Astrocyte (in vitro differentiated cells and primary cell): Measurements from ENCODE around the gene TMEM175. TPM values are rescaled to one million over a fixed set of nuclear protein-coding genes. Genes with fewer than 3 reads are reported as not detected.

ENCODE experiments used
- DNase-seq: peaks from one replicate; pipeline ENCODE4 v3.0.0-alpha.2; 2010; ENCODE audit warnings: low read depth
- FAIRE-seq: peaks from 2 replicates; lab custom pipeline; 2011; peaks lifted over from hg19 to GRCh38; lab: Jason Lieb, UNC
- H2AFZ ChIP-seq: 2 replicates; pipeline ENCODE4 v1.6.0; 2012; ENCODE audit warnings: low read depth, low read length, inconsistent platforms
- H3K27ac ChIP-seq: 2 replicates; pipeline ENCODE4 v1.5.1; 2011; ENCODE audit warnings: low read depth, low read length, inconsistent platforms
- H3K27me3 ChIP-seq: 2 replicates; pipeline ENCODE4 v1.6.0; 2011; ENCODE audit warnings: low read length, inconsistent platforms; ENCODE audit not compliant: insufficient read depth
- H3K36me3 ChIP-seq: 2 replicates; pipeline ENCODE4 v1.5.1; 2011; ENCODE audit warnings: low read length, inconsistent platforms; ENCODE audit not compliant: insufficient read depth
- H3K4me1 ChIP-seq: 2 replicates; pipeline ENCODE4 v1.5.1; 2011; ENCODE audit warnings: low read length, inconsistent platforms; ENCODE audit not compliant: insufficient read depth
- H3K4me2 ChIP-seq: 2 replicates; pipeline ENCODE4 v1.6.0; 2012; ENCODE audit warnings: low read length, inconsistent platforms
- H3K4me3 ChIP-seq: 2 replicates; pipeline ENCODE4 v1.5.1; 2011; ENCODE audit warnings: low read depth, mild to moderate bottlenecking, low read length, inconsistent platforms; ENCODE audit not compliant: insufficient read depth
- H3K79me2 ChIP-seq: 2 replicates; pipeline ENCODE4 v1.6.0; 2012; ENCODE audit warnings: mild to moderate bottlenecking, low read length, inconsistent platforms; ENCODE audit not compliant: insufficient read depth
- H3K9ac ChIP-seq: 2 replicates; pipeline ENCODE4 v1.6.0; 2012; ENCODE audit warnings: mild to moderate bottlenecking, low read length, inconsistent platforms
- H3K9me3 ChIP-seq: 2 replicates; pipeline ENCODE4 v1.5.1; 2012; ENCODE audit warnings: low read depth, mild to moderate bottlenecking, low read length, inconsistent platforms; ENCODE audit not compliant: insufficient read depth
- H4K20me1 ChIP-seq: 2 replicates; pipeline ENCODE4 v1.6.0; 2012; ENCODE audit warnings: low read length, inconsistent platforms; ENCODE audit not compliant: insufficient read depth
- H3K27ac Mint-ChIP-seq: one replicate; pipeline ENCODE4 v1.8.0; 2021; ENCODE audit warnings: mild to moderate bottlenecking, mixed read lengths; ENCODE audit not compliant: unreplicated experiment
- H3K27me3 Mint-ChIP-seq: one replicate; pipeline ENCODE4 v1.8.0; 2021; ENCODE audit warnings: low read depth, mixed read lengths; ENCODE audit not compliant: unreplicated experiment
- H3K36me3 Mint-ChIP-seq: one replicate; pipeline ENCODE4 v1.8.0; 2021; ENCODE audit warnings: low read depth, mixed read lengths; ENCODE audit not compliant: unreplicated experiment
- H3K4me1 Mint-ChIP-seq: one replicate; pipeline ENCODE4 v1.8.0; 2021; ENCODE audit warnings: low read depth, mixed read lengths; ENCODE audit not compliant: unreplicated experiment
- H3K4me3 Mint-ChIP-seq: one replicate; pipeline ENCODE4 v1.8.0; 2021; ENCODE audit warnings: mild to moderate bottlenecking, moderate library complexity, mixed read lengths; ENCODE audit not compliant: unreplicated experiment
- H3K9me3 Mint-ChIP-seq: one replicate; pipeline ENCODE4 v1.8.0; 2021; ENCODE audit warnings: mild to moderate bottlenecking, mixed read lengths; ENCODE audit not compliant: unreplicated experiment
- EZH2 ChIP-seq: IDR thresholded peaks from 2 replicates; pipeline ENCODE4 v1.6.1; 2012; ENCODE audit warnings: mild to moderate bottlenecking, low read length, inconsistent platforms; ENCODE audit not compliant: insufficient read depth
- total RNA-seq: library from RNA; stranded (reverse); gene quantifications from 2 replicates; pipeline ENCODE4 v1.2.1, GENCODE V29; 2021
- TF ChIP-seq, protein P1 (sequence below): IDR thresholded peaks from 2 replicates; pipeline ENCODE4 v1.5.1; 2011; ENCODE audit warnings: low read depth, mild to moderate bottlenecking, inconsistent platforms, low read length, moderate library complexity; ENCODE audit not compliant: insufficient read depth

Gene TMEM175
- total RNA-seq, 1 donor from 2014 or later: 22.1 TPM

DNA sequence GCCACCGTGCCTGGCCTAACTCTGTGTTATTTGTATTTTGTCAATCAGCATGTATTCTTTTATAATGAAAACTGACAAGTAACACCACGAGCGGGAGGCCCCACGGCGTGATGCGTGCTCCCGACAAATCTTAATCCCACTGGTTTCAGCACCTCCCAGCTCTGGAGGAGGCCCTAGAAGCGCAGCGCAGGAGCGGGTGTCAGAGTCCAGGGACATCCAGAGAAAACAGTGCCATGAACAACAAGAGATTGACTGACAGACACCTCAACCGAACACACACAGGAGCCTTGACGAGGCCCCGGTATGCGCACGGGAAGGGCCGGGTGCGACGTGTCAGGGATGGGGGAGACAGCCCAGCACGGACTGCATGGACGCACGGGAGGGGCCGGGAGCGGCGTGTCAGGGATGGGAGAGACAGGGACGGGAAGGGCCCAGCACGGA lies 23.1 kb upstream of the TMEM175 start:
- H3K4me3 Mint-ChIP-seq: no peak overlapping the region
- TF ChIP-seq, protein P1, sequence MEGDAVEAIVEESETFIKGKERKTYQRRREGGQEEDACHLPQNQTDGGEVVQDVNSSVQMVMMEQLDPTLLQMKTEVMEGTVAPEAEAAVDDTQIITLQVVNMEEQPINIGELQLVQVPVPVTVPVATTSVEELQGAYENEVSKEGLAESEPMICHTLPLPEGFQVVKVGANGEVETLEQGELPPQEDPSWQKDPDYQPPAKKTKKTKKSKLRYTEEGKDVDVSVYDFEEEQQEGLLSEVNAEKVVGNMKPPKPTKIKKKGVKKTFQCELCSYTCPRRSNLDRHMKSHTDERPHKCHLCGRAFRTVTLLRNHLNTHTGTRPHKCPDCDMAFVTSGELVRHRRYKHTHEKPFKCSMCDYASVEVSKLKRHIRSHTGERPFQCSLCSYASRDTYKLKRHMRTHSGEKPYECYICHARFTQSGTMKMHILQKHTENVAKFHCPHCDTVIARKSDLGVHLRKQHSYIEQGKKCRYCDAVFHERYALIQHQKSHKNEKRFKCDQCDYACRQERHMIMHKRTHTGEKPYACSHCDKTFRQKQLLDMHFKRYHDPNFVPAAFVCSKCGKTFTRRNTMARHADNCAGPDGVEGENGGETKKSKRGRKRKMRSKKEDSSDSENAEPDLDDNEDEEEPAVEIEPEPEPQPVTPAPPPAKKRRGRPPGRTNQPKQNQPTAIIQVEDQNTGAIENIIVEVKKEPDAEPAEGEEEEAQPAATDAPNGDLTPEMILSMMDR: no peak
- TF ChIP-seq EZH2: no peak
- Histone ChIP-seq H3K4me3 (no peak overlapping the region), H3K27me3 (no peaks in the 10 kb centered on the region), H3K27ac (no peak overlapping the region), H3K79me2 (peaks cover 62% of the 10 kb centered on the region), H3K4me1 (peaks cover 9% of the 10 kb centered on the region), H3K9ac (no peak overlapping the region), H3K36me3 (peaks cover 3% of the 10 kb centered on the region), H3K4me2 (no peak overlapping the region), H2AFZ (no peak overlapping the region), H3K9me3 (no peaks in the 10 kb centered on the region), H4K20me1 (peaks cover 85% of the 10 kb centered on the region)
- H3K36me3 Mint-ChIP-seq: peaks cover 11% of the 10 kb centered on the region
- FAIRE-seq (no peak), DNase-seq (no peak)
- H3K27me3 Mint-ChIP-seq: no peaks in the 10 kb centered on the region
- H3K9me3 Mint-ChIP-seq: no peaks in the 10 kb centered on the region
- no peak overlapping the region for H3K27ac Mint-ChIP-seq
- no peaks in the 10 kb centered on the region for H3K4me1 Mint-ChIP-seq

DNA sequence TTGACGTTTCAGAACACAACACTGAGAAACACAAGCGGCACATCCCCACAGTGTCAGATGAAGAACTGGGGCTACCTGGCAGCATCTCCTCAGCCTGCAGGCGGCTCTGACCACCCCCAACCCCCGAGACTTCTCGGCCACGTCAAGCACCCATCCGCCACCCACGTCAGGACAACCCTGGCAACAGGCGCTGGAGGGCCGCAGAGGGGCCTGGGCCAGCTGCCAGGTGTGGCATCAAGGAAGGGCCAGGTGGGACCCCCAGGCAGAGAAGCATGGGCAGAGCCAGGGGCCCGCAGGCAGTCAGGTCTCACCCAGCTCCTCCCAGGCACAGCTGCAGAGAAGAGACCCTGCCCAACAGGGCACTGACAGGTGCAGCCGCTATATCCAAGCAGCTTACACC lies 22.4 kb upstream of the TMEM175 start:
- Mint-ChIP-seq H3K36me3 (peaks cover 10% of the 10 kb centered on the region), H3K4me1 (peaks cover under 1% of the 10 kb centered on the region), H3K27me3 (no peaks in the 10 kb centered on the region), H3K4me3 (no peak overlapping the region), H3K9me3 (no peaks in the 10 kb centered on the region), H3K27ac (no peak overlapping the region)
- no peak overlapping the region for H3K27ac ChIP-seq
- H3K4me2 ChIP-seq: no peak overlapping the region
- H2AFZ ChIP-seq: no peak overlapping the region
- H3K4me3 ChIP-seq: no peak overlapping the region
- H4K20me1 ChIP-seq: peaks cover 89% of the 10 kb centered on the region
- H3K4me1 ChIP-seq: peaks cover 9% of the 10 kb centered on the region
- TF ChIP-seq, protein P1: no peak
- no peak for TF ChIP-seq EZH2
- H3K9ac ChIP-seq: no peak overlapping the region
- FAIRE-seq: no peak
- peaks cover 3% of the 10 kb centered on the region for H3K36me3 ChIP-seq
- H3K9me3 ChIP-seq: no peaks in the 10 kb centered on the region
- peaks cover 68% of the 10 kb centered on the region for H3K79me2 ChIP-seq
- no peak for DNase-seq
- H3K27me3 ChIP-seq: no peaks in the 10 kb centered on the region

DNA sequence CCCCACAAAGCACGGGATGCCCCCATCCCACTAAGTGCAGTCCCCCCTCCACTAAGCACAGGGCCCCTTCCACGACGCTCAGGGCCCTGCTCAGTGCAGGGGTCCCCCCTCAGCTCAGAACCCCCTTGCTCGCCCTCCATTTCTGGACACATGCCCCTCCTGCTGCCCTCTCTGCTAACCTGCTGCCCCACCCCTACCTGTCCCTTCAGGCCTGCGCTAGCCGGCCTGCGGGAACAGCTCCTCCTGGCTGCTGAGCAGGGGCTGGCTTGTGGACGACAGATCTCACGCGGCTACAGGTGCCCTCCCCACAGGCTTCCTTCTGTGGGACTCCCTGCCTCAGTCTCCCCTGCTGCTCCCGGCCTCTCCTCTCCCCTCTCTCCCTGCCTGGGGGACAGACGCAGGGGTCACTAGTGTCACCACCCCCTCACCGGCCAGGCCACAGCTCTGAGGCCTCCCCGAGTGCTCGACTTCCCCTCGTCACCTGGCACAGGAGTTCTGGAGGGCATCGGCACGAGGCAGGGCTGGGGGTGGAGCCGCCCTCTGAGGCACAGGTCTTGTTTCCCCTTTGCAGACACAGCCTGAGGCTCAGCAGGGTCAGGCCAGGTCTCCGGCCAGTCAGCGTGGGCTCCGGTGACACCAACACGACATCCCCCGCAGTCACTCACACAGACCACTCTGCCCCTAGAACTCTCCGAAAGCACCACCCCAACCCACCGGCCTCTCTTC lies 21.7 kb upstream of the TMEM175 start:
- Histone ChIP-seq H3K4me1 (peaks cover 9% of the 10 kb centered on the region), H2AFZ (no peak overlapping the region), H3K4me2 (no peak overlapping the region), H3K79me2 (peaks cover 71% of the 10 kb centered on the region), H3K9ac (no peak overlapping the region), H3K27ac (no peak overlapping the region), H3K27me3 (no peaks in the 10 kb centered on the region), H3K9me3 (no peaks in the 10 kb centered on the region), H3K36me3 (peaks cover 3% of the 10 kb centered on the region), H3K4me3 (no peak overlapping the region), H4K20me1 (peaks cover 89% of the 10 kb centered on the region)
- Mint-ChIP-seq H3K4me3 (no peak overlapping the region), H3K36me3 (peaks cover 5% of the 10 kb centered on the region), H3K4me1 (peaks cover 7% of the 10 kb centered on the region), H3K9me3 (no peaks in the 10 kb centered on the region), H3K27me3 (no peaks in the 10 kb centered on the region), H3K27ac (no peak overlapping the region)
- no peak for TF ChIP-seq EZH2
- TF ChIP-seq, protein P1: no peak
- DNase-seq (no peak), FAIRE-seq (no peak)
